Suprapubic skin (tissue), 4 donors: Measurements from ENCODE around the gene BCAM.

Experiments used
- EP300 ChIP-seq: sonication (generic); formaldehyde crosslinking; IDR thresholded peaks from one replicate; pipeline ENCODE4 v1.6.1; 2017; ENCODE audit warnings: antibody characterized with exemption
- POLR2A ChIP-seq, 2 donors: fragments of 450-650 bp; IDR thresholded peaks; one replicate each; pipeline ENCODE4 v1.6.1; 2017; ENCODE audit warnings: antibody characterized with exemption in 2 of 2, mild to moderate bottlenecking in 2 of 2, moderate library complexity in 2 of 2
- POLR2AphosphoS5 ChIP-seq, 3 donors: sonication (generic); formaldehyde crosslinking; IDR thresholded peaks; one replicate each; pipeline ENCODE4 v1.6.1; 2017; ENCODE audit warnings: antibody characterized with exemption in 3 of 3
- TF ChIP-seq, protein P1 (sequence below), 2 donors: fragments of 200-600 bp in 1 of 2; fragments of 450-650 bp in 1 of 2; sonication (generic) in 1 of 2; IDR thresholded peaks; one replicate each; pipeline ENCODE4 v1.5.1; 2016 to 2019; ENCODE audit warnings: antibody characterized with exemption in 2 of 2, mild to moderate bottlenecking in 1 of 2, moderate library complexity in 1 of 2

DNA sequence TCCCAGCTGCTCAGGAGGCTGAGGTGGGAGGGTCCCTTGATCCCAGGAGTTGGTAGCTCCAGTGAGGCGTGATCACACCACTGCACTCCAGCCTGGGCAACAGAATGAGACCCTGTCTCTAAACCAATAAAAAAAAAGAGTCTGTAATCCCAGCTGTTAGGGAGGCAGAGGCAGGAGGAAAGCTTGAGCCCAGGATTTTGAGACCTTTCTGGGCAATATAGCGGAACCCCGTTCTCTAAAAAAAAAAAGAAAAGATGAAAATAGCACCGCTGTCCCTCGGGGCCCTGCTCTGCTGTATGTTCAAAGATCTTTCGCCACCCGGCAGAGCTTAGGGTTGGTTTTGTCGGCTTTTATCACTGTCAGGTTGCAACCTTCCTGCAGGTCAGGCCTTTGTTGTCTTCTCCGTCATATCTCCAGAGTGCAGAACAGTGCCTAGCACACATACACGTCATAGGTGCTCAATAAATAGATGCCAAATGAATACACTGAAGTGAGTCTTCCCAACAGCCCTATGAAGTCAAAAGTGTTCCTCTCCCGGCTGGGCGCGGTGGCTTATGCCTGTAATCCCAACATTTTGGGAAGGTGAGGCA, 13.4 kb upstream of the BCAM start:
- TF ChIP-seq, protein P1, sequence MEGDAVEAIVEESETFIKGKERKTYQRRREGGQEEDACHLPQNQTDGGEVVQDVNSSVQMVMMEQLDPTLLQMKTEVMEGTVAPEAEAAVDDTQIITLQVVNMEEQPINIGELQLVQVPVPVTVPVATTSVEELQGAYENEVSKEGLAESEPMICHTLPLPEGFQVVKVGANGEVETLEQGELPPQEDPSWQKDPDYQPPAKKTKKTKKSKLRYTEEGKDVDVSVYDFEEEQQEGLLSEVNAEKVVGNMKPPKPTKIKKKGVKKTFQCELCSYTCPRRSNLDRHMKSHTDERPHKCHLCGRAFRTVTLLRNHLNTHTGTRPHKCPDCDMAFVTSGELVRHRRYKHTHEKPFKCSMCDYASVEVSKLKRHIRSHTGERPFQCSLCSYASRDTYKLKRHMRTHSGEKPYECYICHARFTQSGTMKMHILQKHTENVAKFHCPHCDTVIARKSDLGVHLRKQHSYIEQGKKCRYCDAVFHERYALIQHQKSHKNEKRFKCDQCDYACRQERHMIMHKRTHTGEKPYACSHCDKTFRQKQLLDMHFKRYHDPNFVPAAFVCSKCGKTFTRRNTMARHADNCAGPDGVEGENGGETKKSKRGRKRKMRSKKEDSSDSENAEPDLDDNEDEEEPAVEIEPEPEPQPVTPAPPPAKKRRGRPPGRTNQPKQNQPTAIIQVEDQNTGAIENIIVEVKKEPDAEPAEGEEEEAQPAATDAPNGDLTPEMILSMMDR (IDR thresholded peaks at IDR 0.05), result no peak
- TF ChIP-seq POLR2A (IDR thresholded peaks at IDR 0.05) (no peak), POLR2AphosphoS5 (IDR thresholded peaks at IDR 0.05) (no peak), EP300 (no peak)
